RWPE2 (cell line): ENCODE measurements around the gene TMEM63A.

Experiments used
- ATAC-seq: fragments of 200-7000 bp; cut with Tn5 transposase; 3 replicates; pipeline ENCODE4 v1.9.1; 2021; ENCODE audit warnings: low read depth
- DNase-seq: peaks from one replicate; pipeline ENCODE4 v3.0.0-alpha.2; 2020; ENCODE audit warnings: low spot score
- H3K27ac ChIP-seq: fragments of 450-650 bp; 2 replicates; pipeline ENCODE4 v1.5.1; 2017; ENCODE audit warnings: mild to moderate bottlenecking; ENCODE audit not compliant: poor library complexity, severe bottlenecking
- H3K27me3 ChIP-seq: fragments of 250-450 bp; sonication (Bioruptor Pico); 2 replicates; pipeline ENCODE4 v1.5.1; 2021; ENCODE audit warnings: mild to moderate bottlenecking, moderate library complexity; ENCODE audit not compliant: insufficient read depth, poor library complexity, severe bottlenecking
- H3K36me3 ChIP-seq: fragments of 250-450 bp; sonication (Bioruptor Pico); 2 replicates; pipeline ENCODE4 v1.5.1; 2020; ENCODE audit warnings: low read depth, mild to moderate bottlenecking, moderate library complexity
- H3K4me1 ChIP-seq: fragments of 250-450 bp; sonication (Bioruptor Pico); 2 replicates; pipeline ENCODE4 v1.5.1; 2021; ENCODE audit warnings: mild to moderate bottlenecking, moderate library complexity; ENCODE audit not compliant: insufficient read depth, poor library complexity, severe bottlenecking
- H3K4me3 ChIP-seq: fragments of 250-450 bp; sonication (Bioruptor Pico); 2 replicates; pipeline ENCODE4 v1.5.1; 2021; ENCODE audit warnings: mild to moderate bottlenecking, moderate library complexity; ENCODE audit not compliant: severe bottlenecking
- H3K9me3 ChIP-seq: fragments of 250-450 bp; sonication (Bioruptor Pico); 2 replicates; pipeline ENCODE4 v1.5.1; 2021; ENCODE audit warnings: mild to moderate bottlenecking, moderate library complexity; ENCODE audit not compliant: severe bottlenecking
- CTCF ChIP-seq: fragments of 450-650 bp; IDR thresholded peaks from one replicate; pipeline ENCODE4 v1.5.1; 2017; ENCODE audit warnings: mild to moderate bottlenecking, moderate library complexity; ENCODE audit not compliant: poor library complexity, severe bottlenecking

The TMEM63A gene

GRCh38 chr1:225880222-225880588, 2.0 kb downstream of the TMEM63A start:
- Histone ChIP-seq H3K27ac (no peak overlapping the region), H3K9me3 (no peaks in the 10 kb centered on the region), H3K27me3 (no peaks in the 10 kb centered on the region), H3K4me1 (peaks cover 5% of the 10 kb centered on the region), H3K36me3 (no peaks in the 10 kb centered on the region), H3K4me3 (no peak overlapping the region)
- DNase-seq (no peak), ATAC-seq (no peak)
- no peak for TF ChIP-seq CTCF

- Histone ChIP-seq H3K4me3 (no peak overlapping the region), H3K9me3 (no peaks in the 10 kb centered on the region), H3K4me1 (peaks cover 5% of the 10 kb centered on the region), H3K36me3 (no peaks in the 10 kb centered on the region), H3K27me3 (no peaks in the 10 kb centered on the region), H3K27ac (no peak overlapping the region)
- ATAC-seq (no peak), DNase-seq (no peak)
- no peak for TF ChIP-seq CTCF
Measured at GRCh38 chr1:225879521-225880221, 2.5 kb downstream of the TMEM63A start.

- Histone ChIP-seq H3K27ac (no peak overlapping the region), H3K4me3 (no peak overlapping the region), H3K27me3 (no peaks in the 10 kb centered on the region), H3K4me1 (peaks cover 5% of the 10 kb centered on the region), H3K9me3 (no peaks in the 10 kb centered on the region), H3K36me3 (no peaks in the 10 kb centered on the region)
- no peak for DNase-seq
- TF ChIP-seq CTCF: no peak
- no peak for ATAC-seq
Measured at GRCh38 chr1:225878282-225878681, 3.9 kb downstream of the TMEM63A start.

- no peaks in the 10 kb centered on the region for H3K36me3 ChIP-seq
- H3K9me3 ChIP-seq: no peaks in the 10 kb centered on the region
- ATAC-seq: no peak
- H3K27me3 ChIP-seq: no peaks in the 10 kb centered on the region
- H3K4me3 ChIP-seq: no peak overlapping the region
- peak; percentile 25 for TF ChIP-seq CTCF
- H3K4me1 ChIP-seq: peaks cover 5% of the 10 kb centered on the region
- DNase-seq: no peak
- H3K27ac ChIP-seq: no peak overlapping the region
Measured at GRCh38 chr1:225877580-225877979, 4.6 kb downstream of the TMEM63A start.

GRCh38 chr1:225876900-225877510, 5.2 kb downstream of the TMEM63A start:
- Histone ChIP-seq H3K27me3 (no peaks in the 10 kb centered on the region), H3K4me1 (peaks cover 5% of the 10 kb centered on the region), H3K27ac (no peak overlapping the region), H3K9me3 (no peaks in the 10 kb centered on the region), H3K4me3 (no peak overlapping the region), H3K36me3 (no peaks in the 10 kb centered on the region)
- ATAC-seq (no peak), DNase-seq (no peak)
- no peak for TF ChIP-seq CTCF
